CD4-positive, CD25-positive, alpha-beta regulatory T cell (primary cell): Measurements from ENCODE around the gene FAR1. TPM values are rescaled to one million over a fixed set of nuclear protein-coding genes. Genes with fewer than 3 reads are reported as not detected.

Experiments used
- ATAC-seq, 2 donors: fragments of 150-1000 bp; cut with Tn5 transposase; one replicate each; pipeline ENCODE4 v1.10.0; 2021; ENCODE audit warnings: low read depth in 2 of 2, moderate number of reproducible peaks in 2 of 2, moderate library complexity in 1 of 2
- DNase-seq, 3 donors: peaks; one replicate each; pipeline versions ENCODE4 v3.0.0 to v3.0.0-alpha.2; 2012 to 2022; ENCODE audit warnings: mixed read lengths in 1 of 3
- H3K27ac ChIP-seq: one replicate; pipeline ENCODE4 v1.7.0; 2013; ENCODE audit warnings: mild to moderate bottlenecking, low read length; ENCODE audit not compliant: insufficient read depth, poor library complexity, severe bottlenecking
- H3K27me3 ChIP-seq: one replicate; pipeline ENCODE4 v1.7.0; 2013; ENCODE audit warnings: low read length; ENCODE audit not compliant: control insufficient read depth, insufficient read depth
- H3K36me3 ChIP-seq: one replicate; pipeline ENCODE4 v1.7.0; 2013; ENCODE audit warnings: mild to moderate bottlenecking, low read length, moderate library complexity; ENCODE audit not compliant: control insufficient read depth, insufficient read depth
- H3K4me1 ChIP-seq: 2 replicates; pipeline ENCODE4 v1.7.0; 2013; ENCODE audit warnings: mild to moderate bottlenecking, low read length; ENCODE audit not compliant: insufficient read depth, control insufficient read depth, poor library complexity, severe bottlenecking
- H3K4me3 ChIP-seq: one replicate; pipeline ENCODE4 v1.7.0; 2013; ENCODE audit warnings: low read depth, mild to moderate bottlenecking, low read length, moderate library complexity
- H3K9me3 ChIP-seq, 2 experiments: 1 replicate in 1 of 2; 2 replicates in 1 of 2; pipeline ENCODE4 v1.7.0; 2013; ENCODE audit warnings: low read length in 2 of 2, mild to moderate bottlenecking in 1 of 2, moderate library complexity in 1 of 2; ENCODE audit not compliant: control insufficient read depth in 2 of 2
- H3K27ac Mint-ChIP-seq, 3 donors: one replicate each; pipeline ENCODE4 v1.8.0; 2020 to 2022; ENCODE audit warnings: mild to moderate bottlenecking in 3 of 3, mixed read lengths in 3 of 3, moderate library complexity in 2 of 3
- H3K27me3 Mint-ChIP-seq: one replicate; pipeline ENCODE4 v1.8.0; 2022; ENCODE audit warnings: mild to moderate bottlenecking, mixed read lengths
- H3K36me3 Mint-ChIP-seq: one replicate; pipeline ENCODE4 v1.8.0; 2020; ENCODE audit warnings: mixed read lengths
- H3K4me1 Mint-ChIP-seq, 4 donors: one replicate each; pipeline ENCODE4 v1.8.0; 2020 to 2022; ENCODE audit warnings: mixed read lengths in 4 of 4, mild to moderate bottlenecking in 1 of 4
- H3K4me3 Mint-ChIP-seq, 4 donors: one replicate each; pipeline ENCODE4 v1.8.0; 2020 to 2022; ENCODE audit warnings: mild to moderate bottlenecking in 4 of 4, mixed read lengths in 4 of 4, moderate library complexity in 3 of 4
- H3K9me3 Mint-ChIP-seq, 7 donors: one replicate each; pipeline ENCODE4 v1.8.0; 2020 to 2022; ENCODE audit warnings: mixed read lengths in 7 of 7, mild to moderate bottlenecking in 3 of 7, moderate library complexity in 2 of 7
- polyA plus RNA-seq, 4 donors: library from polyadenylated mRNA; unstranded; fragments of 300-500 nt; fragmentation: Illumina TruSeq; gene quantifications; one replicate each; pipeline ENCODE4 v1.2.3, GENCODE V29; 2021
- total RNA-seq: library from RNA; stranded (reverse); gene quantifications from one replicate; pipeline ENCODE4 v1.2.3, GENCODE V29; 2022

Gene FAR1
- total and polyA plus RNA-seq, 5 donors from 2014 or later, result 7.8 to 41.0 (median 9.7) TPM

DNA sequence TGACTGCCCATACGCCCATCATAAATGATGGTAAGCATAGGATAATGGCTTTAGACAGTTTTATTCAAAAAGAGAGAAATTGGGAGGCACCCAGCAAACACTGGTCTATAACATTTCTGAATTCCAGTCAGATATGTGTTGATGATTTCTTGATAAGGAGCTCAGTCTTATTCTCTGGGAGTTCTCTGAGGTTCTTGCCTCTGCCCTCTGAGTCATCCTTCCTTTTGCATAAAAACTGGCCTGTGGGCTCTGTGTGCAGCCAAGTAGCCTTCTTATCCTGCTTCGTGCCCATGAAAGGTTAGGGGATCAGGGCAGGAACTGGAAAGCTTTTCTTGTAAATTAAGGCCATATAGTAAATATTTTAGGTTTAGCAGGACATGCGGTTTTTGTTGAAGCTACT is 48.9 kb downstream of the FAR1 start:
- Mint-ChIP-seq H3K27ac (no peak overlapping the region), H3K27me3 (no peaks in the 10 kb centered on the region), H3K4me1 (peaks cover 0 to 3% (median 0%) of the 10 kb centered on the region in 4 donors), H3K9me3 (no peaks in the 10 kb centered on the region), H3K36me3 (peaks cover 50% of the 10 kb centered on the region), H3K4me3 (no peak overlapping the region)
- Histone ChIP-seq H3K27ac (no peak overlapping the region), H3K27me3 (no peaks in the 10 kb centered on the region), H3K36me3 (peaks cover 42% of the 10 kb centered on the region), H3K4me3 (no peak overlapping the region), H3K9me3 (no peaks in the 10 kb centered on the region), H3K4me1 (no peaks in the 10 kb centered on the region)
- no peak for DNase-seq
- ATAC-seq, result no peak

DNA sequence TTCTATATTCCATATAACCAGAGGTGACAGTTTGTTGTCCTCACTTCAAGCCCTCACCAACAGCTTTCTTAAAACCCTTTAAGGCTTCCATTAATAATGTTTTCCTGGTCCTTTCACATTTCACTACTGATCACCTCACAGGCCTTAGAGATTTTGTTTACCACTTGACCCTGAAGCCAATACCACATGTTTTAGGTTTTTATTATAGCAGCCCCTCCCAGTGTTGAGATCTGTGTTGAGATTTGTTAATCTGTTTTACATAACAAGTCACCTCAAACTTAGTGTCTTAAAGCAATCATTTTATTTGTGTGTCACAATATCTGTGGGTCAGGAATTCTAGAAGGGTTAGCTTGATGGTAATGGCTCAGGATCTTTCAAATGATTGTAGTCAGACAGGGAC is 49.9 kb downstream of the FAR1 start:
- Mint-ChIP-seq H3K4me1 (peaks cover 0 to 3% (median 0%) of the 10 kb centered on the region in 4 donors), H3K4me3 (no peak overlapping the region), H3K27ac (no peak overlapping the region), H3K9me3 (no peaks in the 10 kb centered on the region), H3K27me3 (no peaks in the 10 kb centered on the region), H3K36me3 (peaks cover 57% of the 10 kb centered on the region)
- H3K9me3 ChIP-seq, result no peaks in the 10 kb centered on the region
- H3K4me1 ChIP-seq, result no peaks in the 10 kb centered on the region
- H3K4me3 ChIP-seq, result no peak overlapping the region
- no peak overlapping the region for H3K27ac ChIP-seq
- DNase-seq, result no peak
- ATAC-seq, result no peak
- H3K36me3 ChIP-seq, result peaks cover 47% of the 10 kb centered on the region
- no peaks in the 10 kb centered on the region for H3K27me3 ChIP-seq

DNA sequence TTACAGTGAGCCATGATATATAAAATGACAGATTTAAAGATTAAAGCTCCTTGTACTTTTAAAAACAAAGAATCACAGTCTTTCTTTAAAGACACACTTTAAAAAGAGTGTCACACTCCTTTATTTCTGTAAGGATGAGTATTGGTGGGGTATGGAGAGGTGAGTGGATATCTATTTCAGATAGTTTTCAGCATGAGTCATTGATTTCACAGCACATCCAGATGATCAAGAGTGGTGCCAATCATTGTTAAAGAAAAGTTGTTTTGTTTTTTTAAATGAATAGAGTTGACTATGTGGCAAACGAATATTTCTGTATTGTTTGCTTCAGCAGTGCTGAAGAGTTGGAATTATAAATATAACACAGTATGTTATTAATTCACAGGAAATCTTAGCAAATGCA is 52.5 kb downstream of the FAR1 start:
- Mint-ChIP-seq H3K36me3 (peaks cover 47% of the 10 kb centered on the region), H3K4me1 (no peaks in the 10 kb centered on the region), H3K27ac (no peak overlapping the region), H3K27me3 (no peaks in the 10 kb centered on the region), H3K9me3 (no peaks in the 10 kb centered on the region), H3K4me3 (no peak overlapping the region)
- Histone ChIP-seq H3K4me1 (no peaks in the 10 kb centered on the region), H3K27ac (no peak overlapping the region), H3K4me3 (no peak overlapping the region), H3K27me3 (no peaks in the 10 kb centered on the region), H3K9me3 (no peaks in the 10 kb centered on the region), H3K36me3 (peaks cover 35% of the 10 kb centered on the region)
- ATAC-seq, result no peak
- DNase-seq, result no peak

DNA sequence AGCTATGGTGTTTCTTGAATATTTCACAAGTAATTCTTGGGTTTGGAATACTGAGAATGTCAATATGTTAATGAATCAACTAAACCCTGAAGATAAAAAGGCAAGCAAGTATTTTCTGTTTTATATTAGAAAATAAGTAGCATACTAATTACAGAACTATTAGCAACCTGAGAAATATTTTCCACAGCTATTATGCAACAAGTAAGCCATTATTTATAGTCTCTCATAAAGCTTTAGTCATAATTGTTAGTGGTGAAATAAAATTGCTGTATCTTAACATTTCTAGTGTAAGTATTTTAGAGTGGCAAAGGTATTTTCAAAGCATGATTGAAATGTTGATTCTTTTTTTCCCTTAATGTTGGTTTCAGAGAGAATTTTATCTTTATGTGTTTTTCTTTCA is 53.3 kb downstream of the FAR1 start:
- H3K9me3 ChIP-seq, result no peaks in the 10 kb centered on the region
- ATAC-seq (no peak), DNase-seq (no peak)
- H3K36me3 ChIP-seq, result peaks cover 35% of the 10 kb centered on the region
- no peaks in the 10 kb centered on the region for H3K27me3 ChIP-seq
- no peaks in the 10 kb centered on the region for H3K4me1 Mint-ChIP-seq
- no peaks in the 10 kb centered on the region for H3K4me1 ChIP-seq
- no peak overlapping the region for H3K4me3 Mint-ChIP-seq
- no peaks in the 10 kb centered on the region for H3K27me3 Mint-ChIP-seq
- H3K27ac Mint-ChIP-seq, result no peak overlapping the region
- no peaks in the 10 kb centered on the region for H3K9me3 Mint-ChIP-seq
- peaks cover 46% of the 10 kb centered on the region for H3K36me3 Mint-ChIP-seq
- H3K27ac ChIP-seq, result no peak overlapping the region
- no peak overlapping the region for H3K4me3 ChIP-seq

DNA sequence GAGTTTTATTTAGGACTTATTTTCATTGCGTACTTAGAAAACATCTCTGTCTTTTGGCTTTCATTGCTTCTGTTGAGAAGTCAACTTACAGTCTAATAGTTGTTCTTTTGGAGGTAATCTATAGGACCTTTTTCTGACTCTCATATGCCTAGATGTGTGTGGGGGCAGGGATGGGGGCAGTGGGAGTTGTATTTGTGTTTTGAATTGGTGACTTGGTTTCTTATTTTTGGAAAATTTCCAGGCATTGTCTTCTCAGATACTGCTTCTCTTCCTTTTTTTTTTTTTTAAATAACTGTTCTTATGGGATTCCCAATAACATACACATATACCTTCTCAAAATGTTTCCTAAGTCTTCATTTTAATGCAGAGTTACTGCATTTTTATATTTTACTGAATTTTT is 58.0 kb downstream of the FAR1 start:
- peaks cover 39% of the 10 kb centered on the region for H3K36me3 Mint-ChIP-seq
- no peak for ATAC-seq
- no peaks in the 10 kb centered on the region for H3K27me3 Mint-ChIP-seq

DNA sequence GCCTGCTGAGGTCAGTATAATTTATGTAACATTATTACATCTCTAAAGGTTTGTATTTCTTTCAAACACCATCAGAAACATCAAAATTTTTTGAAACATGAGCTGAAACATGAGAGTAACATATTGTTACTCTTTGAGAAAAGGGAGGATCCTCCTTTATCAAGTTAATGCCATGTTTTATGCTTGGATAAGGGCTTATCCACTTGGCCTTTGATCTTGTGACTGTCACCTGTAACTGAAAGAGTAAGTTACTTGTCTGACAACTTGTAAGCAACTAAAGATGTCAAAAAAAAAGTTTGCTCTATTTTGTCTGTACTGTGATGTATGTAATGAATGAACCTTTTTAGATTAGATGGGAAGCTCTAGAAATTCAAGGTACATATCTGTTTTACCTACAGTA is 59.6 kb downstream of the FAR1 start:
- Histone ChIP-seq H3K27ac (no peak overlapping the region), H3K4me3 (no peak overlapping the region), H3K36me3 (peaks cover 42% of the 10 kb centered on the region), H3K9me3 (no peaks in the 10 kb centered on the region), H3K4me1 (no peaks in the 10 kb centered on the region), H3K27me3 (no peaks in the 10 kb centered on the region)
- H3K36me3 Mint-ChIP-seq, result peaks cover 31% of the 10 kb centered on the region
- H3K4me3 Mint-ChIP-seq, result no peak overlapping the region
- no peaks in the 10 kb centered on the region for H3K9me3 Mint-ChIP-seq
- H3K27me3 Mint-ChIP-seq, result no peaks in the 10 kb centered on the region
- H3K4me1 Mint-ChIP-seq, result no peaks in the 10 kb centered on the region
- no peak overlapping the region for H3K27ac Mint-ChIP-seq
- no peak for DNase-seq
- ATAC-seq, result no peak

More for the DNA sequence above, 58.0 kb downstream of the FAR1 start:
- Histone ChIP-seq H3K4me1 (no peaks in the 10 kb centered on the region), H3K9me3 (no peaks in the 10 kb centered on the region), H3K27ac (no peak overlapping the region), H3K4me3 (no peak overlapping the region), H3K36me3 (peaks cover 49% of the 10 kb centered on the region), H3K27me3 (no peaks in the 10 kb centered on the region)
- DNase-seq, result no peak
- H3K27ac Mint-ChIP-seq, result no peak overlapping the region
- no peak overlapping the region for H3K4me3 Mint-ChIP-seq
- H3K9me3 Mint-ChIP-seq, result no peaks in the 10 kb centered on the region
- H3K4me1 Mint-ChIP-seq, result no peaks in the 10 kb centered on the region

DNA sequence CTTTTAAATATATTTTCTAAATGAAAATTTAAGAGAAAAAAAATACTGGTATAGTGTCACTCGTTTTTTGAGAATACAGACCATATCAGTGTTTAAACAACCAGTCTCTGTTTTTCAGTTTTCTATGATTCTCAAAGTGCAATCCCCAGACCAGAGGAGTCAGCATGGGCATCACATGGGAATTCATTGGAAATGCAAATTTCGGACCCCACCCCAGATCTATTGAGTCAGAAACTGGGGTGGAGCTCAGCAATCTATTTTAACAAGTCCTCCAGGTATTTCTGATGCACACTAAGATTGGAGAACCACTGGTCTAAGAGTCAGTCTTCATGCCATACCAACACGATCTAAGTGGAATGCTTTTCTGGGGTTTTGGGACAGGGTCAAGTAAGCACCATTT is 66.1 kb downstream of the FAR1 start:
- Histone ChIP-seq H3K27me3 (no peaks in the 10 kb centered on the region), H3K4me1 (no peaks in the 10 kb centered on the region), H3K27ac (no peak overlapping the region), H3K4me3 (no peak overlapping the region), H3K36me3 (peaks cover 3% of the 10 kb centered on the region), H3K9me3 (no peaks in the 10 kb centered on the region)
- H3K9me3 Mint-ChIP-seq, result no peaks in the 10 kb centered on the region
- ATAC-seq (no peak), DNase-seq (no peak)
- H3K36me3 Mint-ChIP-seq, result peaks cover 3% of the 10 kb centered on the region
- no peaks in the 10 kb centered on the region for H3K4me1 Mint-ChIP-seq
- H3K27ac Mint-ChIP-seq, result no peak overlapping the region
- H3K4me3 Mint-ChIP-seq, result no peak overlapping the region
- H3K27me3 Mint-ChIP-seq, result no peaks in the 10 kb centered on the region

DNA sequence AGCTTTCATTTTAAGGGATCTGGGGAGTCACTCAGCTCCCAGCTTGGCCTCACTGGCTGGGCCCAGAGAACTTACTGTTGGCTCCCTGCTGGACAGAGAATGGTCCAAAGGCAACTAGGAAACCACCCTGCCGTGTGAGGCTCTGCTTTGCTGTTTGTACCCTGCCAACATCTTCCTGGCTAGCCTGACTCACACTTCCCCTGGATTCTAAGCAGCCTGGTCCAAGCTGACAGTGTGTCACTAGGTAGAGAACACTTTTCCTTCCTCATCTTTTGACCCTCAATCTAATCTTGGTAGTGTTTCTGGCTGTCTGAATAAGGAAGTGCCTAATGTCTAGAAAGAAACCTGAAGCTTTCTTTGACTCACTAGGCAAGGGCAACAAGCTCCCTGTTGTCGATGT is 76.7 kb downstream of the FAR1 start:
- Mint-ChIP-seq H3K4me1 (no peaks in the 10 kb centered on the region), H3K4me3 (no peak overlapping the region), H3K9me3 (peaks cover 0 to 6% (median 0%) of the 10 kb centered on the region in 7 donors), H3K36me3 (peaks cover 16% of the 10 kb centered on the region), H3K27ac (no peak overlapping the region), H3K27me3 (peaks cover 34% of the 10 kb centered on the region)
- Histone ChIP-seq H3K27ac (no peak overlapping the region), H3K36me3 (no peaks in the 10 kb centered on the region), H3K27me3 (peaks cover 20% of the 10 kb centered on the region), H3K9me3 (no peaks in the 10 kb centered on the region), H3K4me3 (no peak overlapping the region), H3K4me1 (no peaks in the 10 kb centered on the region)
- ATAC-seq, result no peak
- no peak for DNase-seq
